ENCODE measurements around the gene MARCKSL1. TPM values are rescaled to one million over a fixed set of nuclear protein-coding genes. Genes with fewer than 3 reads are reported as not detected.
A peak's percentile ranks its signal among the peaks of the same experiment; 100 is the strongest.

MARCKSL1 gene
- total and polyA plus RNA-seq, 2 of the 8 experiments (the other 6 are each of a cell fraction or from before 2014, with no cell fraction given): 536 to 558 TPM

DNA sequence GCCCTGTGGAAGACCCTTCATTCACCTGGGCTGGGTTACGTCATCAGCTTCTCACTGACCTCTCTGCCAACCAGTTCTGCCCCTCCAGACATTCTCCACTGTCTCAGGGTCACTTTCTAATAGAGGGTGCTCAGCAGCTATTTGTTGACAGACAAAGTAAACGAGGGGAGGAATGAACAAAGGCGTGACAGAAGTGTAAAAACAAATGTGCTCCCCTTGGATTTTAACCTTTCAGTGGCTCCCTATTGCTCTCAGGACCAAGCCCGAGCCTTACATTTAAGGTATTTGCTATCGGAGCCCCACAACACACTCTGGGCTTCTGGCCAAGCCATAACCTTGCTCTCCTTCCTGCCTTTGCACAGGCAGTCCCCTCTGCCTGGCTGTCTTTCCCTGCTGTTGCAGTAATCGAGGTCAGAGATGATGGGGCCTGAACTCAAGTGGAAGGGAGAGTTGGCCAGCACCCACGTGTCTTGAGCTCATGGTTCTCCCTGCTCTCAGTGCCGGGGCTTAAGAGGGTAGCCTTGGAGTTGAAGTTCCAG lies 9.3 kb upstream of the MARCKSL1 start:
- H3K23me2 ChIP-seq (ENCODE audit: low read depth, low read length): no peaks in the 10 kb centered on the region
- no peak for FAIRE-seq
- TF ChIP-seq JUND (IDR thresholded peaks at IDR 0.05; ENCODE audit: low read length) (no peak), CBX8 (IDR thresholded peaks at IDR 0.05; ENCODE audit: borderline replicate concordance, low read depth, low read length) (no peak), TEAD4 (IDR thresholded peaks at IDR 0.05; ENCODE audit: low read depth, low read length) (no peak), JUN (IDR thresholded peaks at IDR 0.05; ENCODE audit: low read depth, low read length) (no peak), RBBP5 (IDR thresholded peaks at IDR 0.05; ENCODE audit: borderline replicate concordance, low read depth, low read length) (no peak), BRCA1 (IDR thresholded peaks at IDR 0.05; ENCODE audit: low read depth, low read length) (no peak), HDAC6 (IDR thresholded peaks at IDR 0.05; ENCODE audit: low read depth, low read length) (no peak), CHD1 (IDR thresholded peaks at IDR 0.05; ENCODE audit: low read depth, low read length) (no peak), PHF8 (conservative IDR thresholded peaks at IDR 0.05; ENCODE audit: low read depth, low read length) (no peak)

More for the DNA sequence above, 9.3 kb upstream of the MARCKSL1 start:
- ChIA-PET POLR2A (ENCODE audit: partially characterized antibody) (interaction anchor here (0.9 to 17.1 kb wide), 6 partner anchors 12 to 105 kb away, joined by 3 to 321 read pairs (median 4); partner anchors contain the start of genes BSDC1, FAM229A, MARCKSL1 and TSSK3), CTCF (ENCODE audit: partially characterized antibody) (interaction anchor here (1.1 kb wide), 1 partner anchor 130 kb away, joined by 4 read pairs; no protein-coding TSS in a partner anchor)
- no peak for DNase-seq (ENCODE audit: low read depth in 1 of 2, low spot score in 2 of 2)
- no peak overlapping the region for H3K9ac ChIP-seq (replicated peaks in 1 of 4; ENCODE audit: extremely low read depth in 1 of 4, low read depth in 3 of 4, low read length in 3 of 4)
- H3K23ac ChIP-seq (ENCODE audit: insufficient read length): no peak overlapping the region
- H4K5ac ChIP-seq (ENCODE audit: insufficient read length, low read depth, low read length): no peak overlapping the region
- no peak overlapping the region for H2AK5ac ChIP-seq (ENCODE audit: low read depth, low read length)
- 0 out of 2 replicates have a peak overlapping the region, but pooled peaks have one; percentile 61 for H2BK15ac ChIP-seq (ENCODE audit: low read length)
- no peak overlapping the region for H3K4ac ChIP-seq (replicated peaks; ENCODE audit: insufficient read length, low read depth, low read length)
- H2BK120ac ChIP-seq (replicated peaks; ENCODE audit: low read depth, low read length): no peak overlapping the region
- peaks cover under 1 to 6% of the 10 kb centered on the region in 2 experiments; a peak in 3 of 4 replicates for H3K9me3 ChIP-seq (ENCODE audit: insufficient read depth in 2 of 2, low read depth in 1 of 2, low read length in 1 of 2)
- H3K14ac ChIP-seq (ENCODE audit: insufficient read length): peak overlapping the region; percentile 85
- peaks cover 1 to 12% (median 8%) of the 10 kb centered on the region in 4 experiments for H3K27me3 ChIP-seq (replicated peaks in 1 of 4; ENCODE audit: control insufficient read depth in 3 of 4, extremely low read depth in 1 of 4, insufficient read depth in 3 of 4, low read length in 3 of 4)
- H3K4me1 ChIP-seq (replicated peaks in 1 of 4; ENCODE audit: control insufficient read depth in 3 of 4, insufficient read depth in 4 of 4, low read length in 3 of 4): peaks cover 0 to 6% (median 3%) of the 10 kb centered on the region in 4 experiments; a peak in 5 of 7 replicates
- H3K79me1 ChIP-seq (ENCODE audit: low read depth, low read length): no peaks in the 10 kb centered on the region
- H3K27ac ChIP-seq (ENCODE audit: low read depth, low read length): no peak overlapping the region
- H4K8ac ChIP-seq (ENCODE audit: extremely low read depth, insufficient read depth, low read length): no peak overlapping the region; the same call in 1 of the 2 replicates
- no peak overlapping the region for H3K4me3 ChIP-seq (ENCODE audit: extremely low read depth in 1 of 4, insufficient read depth in 2 of 4, low read depth in 3 of 4, low read length in 4 of 4)
- no peak overlapping the region for H2BK12ac ChIP-seq (ENCODE audit: low read depth, low read length)
- no peak overlapping the region for H3K56ac ChIP-seq (replicated peaks; ENCODE audit: insufficient read length, low read depth, low read length)
- no peak overlapping the region for H2AFZ ChIP-seq (ENCODE audit: low read length)
- no peak overlapping the region for H3K18ac ChIP-seq (ENCODE audit: extremely low read depth, low read length)
- H3K79me2 ChIP-seq (ENCODE audit: control insufficient read depth in 1 of 2, insufficient read depth in 2 of 2, low read length in 2 of 2): no peaks in the 10 kb centered on the region
- H2BK5ac ChIP-seq (ENCODE audit: low read depth, low read length): no peak overlapping the region
- no peaks in the 10 kb centered on the region for H3K36me3 ChIP-seq (ENCODE audit: control insufficient read depth in 2 of 4, insufficient read depth in 4 of 4, low read length in 3 of 4)
- no peak overlapping the region for H3K4me2 ChIP-seq (ENCODE audit: insufficient read depth in 1 of 2, low read depth in 2 of 2, low read length in 2 of 2)
- 86% methylated on average over 8 of the region's 8 CpGs; no CpG with 5 or more reads in 1 of the 2 experiments for WGBS, 2 experiments (ENCODE audit: extremely low coverage in 1 of 2, insufficient coverage in 1 of 2, insufficient read length in 1 of 2, insufficient replicate concordance in 2 of 2, low coverage in 1 of 2, low lambda C conversion rate in 2 of 2, missing lambda C conversion rate in 1 of 2)
- no peaks in the 10 kb centered on the region for H4K20me1 ChIP-seq (replicated peaks in 1 of 2; ENCODE audit: control insufficient read depth in 1 of 2, insufficient read depth in 2 of 2, low read length in 2 of 2)
- no peak overlapping the region for H4K91ac ChIP-seq (replicated peaks; ENCODE audit: insufficient read length, low read length)
- H2BK20ac ChIP-seq (ENCODE audit: low read length): no peak overlapping the region

Data from H1 (cell line).